HG03196 (cell line): ENCODE data around the gene IGFL2.
"Not testable (repeated sequence)": the region's sequence is repeated elsewhere in the genome, so short reads cannot be mapped to it uniquely, and the experiment has no call there.

Experiments
- ATAC-seq: cut with Tn5 transposase; IDR thresholded peaks from one replicate; pipeline ENCODE4 v1.9.1; 2021; ENCODE audit not compliant: unreplicated experiment

Gene IGFL2

GRCh38 chr19:46206682-46207081, 58.6 kb downstream of the IGFL2 start:
- no peak for ATAC-seq

DNA sequence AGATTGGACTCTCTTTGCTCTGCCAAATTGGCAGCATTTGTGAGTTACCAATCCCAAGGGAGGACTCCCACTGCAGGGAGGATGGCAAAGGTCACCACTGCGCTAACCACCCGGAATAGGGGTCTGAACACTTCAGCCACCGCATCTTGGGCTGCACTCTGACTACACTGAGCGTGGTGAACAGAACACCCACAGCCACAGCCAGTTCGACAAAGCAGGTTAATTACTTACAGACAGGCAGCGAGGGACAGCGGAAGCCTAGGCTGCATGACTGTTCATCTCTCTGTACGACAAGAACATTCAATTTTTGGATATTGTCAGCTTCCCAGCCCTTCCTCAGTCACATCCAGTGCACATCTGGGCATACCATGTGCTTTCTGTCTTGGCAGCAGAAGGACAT, 59.8 kb downstream of the IGFL2 start:
- not testable (repeated sequence) for ATAC-seq

GRCh38 chr19:46209051-46209450, 61.0 kb downstream of the IGFL2 start:
- ATAC-seq: no peak

- no peak for ATAC-seq
These were observed 61.4 kb downstream of the IGFL2 start for GRCh38 chr19:46209472-46209871.

- ATAC-seq: no peak
These were observed 62.6 kb downstream of the IGFL2 start for GRCh38 chr19:46210669-46211068.
